H9 (cell line): ENCODE results near the gene TESPA1. TPM values are rescaled to one million over a fixed set of nuclear protein-coding genes. Genes with fewer than 3 reads are reported as not detected.

Source experiments
- DNase-seq: peaks from one replicate; pipeline ENCODE4 v3.0.0-alpha.2; 2017
- H2AFZ ChIP-seq: one replicate; pipeline ENCODE4 v1.6.1; 2013; ENCODE audit warnings: mild to moderate bottlenecking, low read length, control low read depth, moderate library complexity
- H2AK5ac ChIP-seq: 2 replicates; pipeline ENCODE4 v1.6.1; 2013; ENCODE audit warnings: low read length, control low read depth, mixed read lengths; ENCODE audit not compliant: insufficient read length
- H2BK120ac ChIP-seq: one replicate; pipeline ENCODE4 v1.6.1; 2013; ENCODE audit warnings: low read depth, mild to moderate bottlenecking, low read length, control low read depth, inconsistent platforms; ENCODE audit not compliant: poor library complexity, severe bottlenecking
- H2BK12ac ChIP-seq: 2 replicates; pipeline ENCODE4 v1.6.1; 2013; ENCODE audit warnings: low read length, control low read depth, mixed read lengths, low read depth; ENCODE audit not compliant: insufficient read length
- H2BK15ac ChIP-seq: 2 replicates; pipeline ENCODE4 v1.6.1; 2013; ENCODE audit warnings: low read depth, low read length, control low read depth
- H2BK20ac ChIP-seq: one replicate; pipeline ENCODE4 v1.6.1; 2013; ENCODE audit warnings: low read depth, mild to moderate bottlenecking, low read length, control low read depth, inconsistent platforms; ENCODE audit not compliant: poor library complexity, severe bottlenecking
- H2BK5ac ChIP-seq: 2 replicates; pipeline ENCODE4 v1.6.1; 2013; ENCODE audit warnings: low read length, control low read depth, mixed read lengths; ENCODE audit not compliant: insufficient read length
- H3K14ac ChIP-seq: 2 replicates; pipeline ENCODE4 v1.6.1; 2013; ENCODE audit warnings: low read length, control low read depth; ENCODE audit not compliant: insufficient read depth
- H3K18ac ChIP-seq: 2 replicates; pipeline ENCODE4 v1.6.1; 2013; ENCODE audit warnings: low read depth, mild to moderate bottlenecking, mixed read lengths, low read length, control low read depth; ENCODE audit not compliant: insufficient read length
- H3K23ac ChIP-seq: 2 replicates; pipeline ENCODE4 v1.6.1; 2013; ENCODE audit warnings: low read length, control low read depth, mixed read lengths, low read depth; ENCODE audit not compliant: insufficient read length
- H3K23me2 ChIP-seq: 2 replicates; pipeline ENCODE4 v1.6.1; 2013; ENCODE audit warnings: low read depth, mild to moderate bottlenecking, mixed read lengths, low read length, control low read depth; ENCODE audit not compliant: insufficient read length, poor library complexity, severe bottlenecking
- H3K27ac ChIP-seq: 2 replicates; pipeline ENCODE4 v1.5.1; 2013; ENCODE audit warnings: low read length, control low read depth, mixed read lengths, low read depth; ENCODE audit not compliant: insufficient read length
- H3K27me3 ChIP-seq: 2 replicates; pipeline ENCODE4 v1.6.1; 2013; ENCODE audit warnings: low read length, control low read depth, inconsistent platforms; ENCODE audit not compliant: insufficient read depth
- H3K4ac ChIP-seq: 2 replicates; pipeline ENCODE4 v1.6.1; 2013; ENCODE audit warnings: low read depth, mild to moderate bottlenecking, control low read depth, inconsistent platforms, low read length, moderate library complexity
- H3K4me1 ChIP-seq: 2 replicates; pipeline ENCODE4 v1.6.1; 2013; ENCODE audit warnings: low read length, control low read depth, inconsistent platforms; ENCODE audit not compliant: insufficient read depth
- H3K4me2 ChIP-seq: 2 replicates; pipeline ENCODE4 v1.6.1; 2013; ENCODE audit warnings: low read length, control low read depth, mixed read lengths; ENCODE audit not compliant: insufficient read length, insufficient read depth
- H3K56ac ChIP-seq: 2 replicates; pipeline ENCODE4 v1.6.1; 2013; ENCODE audit warnings: low read depth, mild to moderate bottlenecking, mixed read lengths, low read length, control low read depth; ENCODE audit not compliant: insufficient read length
- H3K79me1 ChIP-seq: 2 replicates; pipeline ENCODE4 v1.6.1; 2013; ENCODE audit warnings: low read depth, mild to moderate bottlenecking, moderate library complexity, low read length, control low read depth, inconsistent platforms; ENCODE audit not compliant: insufficient read depth, poor library complexity, severe bottlenecking
- H3K79me2 ChIP-seq: 2 replicates; pipeline ENCODE4 v1.6.1; 2013; ENCODE audit warnings: low read length, control low read depth, inconsistent platforms; ENCODE audit not compliant: insufficient read depth
- H3K9ac ChIP-seq: 2 replicates; pipeline ENCODE4 v1.6.1; 2013; ENCODE audit warnings: low read length, control low read depth, mixed read lengths; ENCODE audit not compliant: insufficient read length; ENCODE audit errors: extremely low read depth
- H3K9me3 ChIP-seq: one replicate; pipeline ENCODE4 v1.6.1; 2013; ENCODE audit warnings: low read depth, low read length, inconsistent platforms; ENCODE audit not compliant: control insufficient read depth
- H3T11ph ChIP-seq: one replicate; pipeline ENCODE4 v1.6.1; 2013; ENCODE audit warnings: mild to moderate bottlenecking, low read length, control low read depth, inconsistent platforms
- H4K20me1 ChIP-seq: one replicate; pipeline ENCODE4 v1.6.1; 2013; ENCODE audit not compliant: control insufficient read depth, insufficient read length, insufficient read depth
- H4K5ac ChIP-seq: 2 replicates; pipeline ENCODE4 v1.6.1; 2013; ENCODE audit warnings: low read depth, mild to moderate bottlenecking, mixed read lengths, low read length, control low read depth; ENCODE audit not compliant: insufficient read length
- H4K8ac ChIP-seq: replicated peaks from 2 replicates; pipeline ENCODE4 v1.6.1; 2013; ENCODE audit warnings: low read length, control low read depth, mixed read lengths, low read depth; ENCODE audit not compliant: insufficient read length
- H4K91ac ChIP-seq: 2 replicates; pipeline ENCODE4 v1.6.1; 2013; ENCODE audit warnings: low read depth, mild to moderate bottlenecking, moderate library complexity, mixed read lengths, low read length, control low read depth; ENCODE audit not compliant: insufficient read length
- H3K27ac Mint-ChIP-seq, 3 experiments: 2 replicates in 2 of 3; 3 replicates in 1 of 3; pipeline ENCODE4 v1.8.0; 2020 to 2021; ENCODE audit warnings: mixed read lengths in 3 of 3, mild to moderate bottlenecking in 1 of 3, moderate library complexity in 1 of 3
- H3K27me3 Mint-ChIP-seq: 2 replicates; pipeline ENCODE4 v1.8.0; 2021; ENCODE audit warnings: low read depth, mild to moderate bottlenecking, moderate library complexity, mixed read lengths
- H3K36me3 Mint-ChIP-seq, 3 experiments: 2 replicates in 2 of 3; 3 replicates in 1 of 3; pipeline ENCODE4 v1.8.0; 2020 to 2021; ENCODE audit warnings: low read depth in 3 of 3, mixed read lengths in 3 of 3; ENCODE audit not compliant: insufficient read depth in 1 of 3
- H3K4me1 Mint-ChIP-seq, 2 experiments: 2 replicates each; pipeline ENCODE4 v1.8.0; 2020; ENCODE audit warnings: mixed read lengths in 2 of 2
- H3K4me3 Mint-ChIP-seq, 2 experiments: 2 replicates in 1 of 2; 3 replicates in 1 of 2; pipeline ENCODE4 v1.8.0; 2020 to 2021; ENCODE audit warnings: mild to moderate bottlenecking in 2 of 2, mixed read lengths in 2 of 2, moderate library complexity in 1 of 2
- H3K9me3 Mint-ChIP-seq, 2 experiments: 2 replicates in 1 of 2; 3 replicates in 1 of 2; pipeline ENCODE4 v1.8.0; 2020; ENCODE audit warnings: mild to moderate bottlenecking in 2 of 2, mixed read lengths in 2 of 2, moderate library complexity in 1 of 2
- WGBS: extraction: QIAGEN DNeasy Blood & Tissue Kit; methylation state at CpG from one replicate; pipeline ENCODE4 v1.1.7; 2013; ENCODE audit warnings: missing lambda C conversion rate, low lambda C conversion rate, mixed read lengths; ENCODE audit not compliant: insufficient read length; ENCODE audit errors: extremely low coverage; 5-methylcytosine and 5-hydroxymethylcytosine counted together
- total RNA-seq: library from RNA; stranded (reverse); gene quantifications from 2 replicates; pipeline ENCODE4 v1.2.1, GENCODE V29; 2021
- TF ChIP-seq, protein P1 (sequence below): fragments of 200-600 bp; sonication (generic); conservative IDR thresholded peaks from 3 replicates; pipeline ENCODE4 v1.8.0; 2021; ENCODE audit warnings: antibody characterized with exemption, mild to moderate bottlenecking

TESPA1 gene
- total RNA-seq, 1 experiment from 2014 or later = not detected

DNA sequence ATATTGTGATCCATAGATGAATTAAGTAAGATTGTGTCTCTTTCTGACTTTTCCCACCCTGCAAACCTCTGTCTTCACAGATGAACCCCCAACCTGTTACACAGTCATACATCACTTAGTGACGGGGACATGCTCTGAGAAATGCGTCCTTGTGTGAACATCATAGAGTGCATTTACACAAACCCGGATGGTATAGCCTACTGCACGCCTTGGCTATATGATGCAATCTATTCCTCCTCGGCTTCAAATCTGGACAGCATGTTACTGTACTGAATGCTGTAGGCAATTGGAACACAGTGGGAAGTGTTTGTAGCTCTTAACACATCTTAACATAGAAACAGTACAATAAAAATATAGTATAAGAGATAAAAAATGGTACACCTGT, 7.4 kb upstream of the TESPA1 start:
- WGBS = no CpG with 5 or more reads among the region's 5 CpGs
- no peaks in the 10 kb centered on the region; a peak in 1 of 7 replicates for H3K36me3 Mint-ChIP-seq
- H2BK20ac ChIP-seq = peak overlapping the region; percentile 16
- peaks cover 9 to 10% of the 10 kb centered on the region in 2 experiments for H3K4me1 Mint-ChIP-seq
- H3K79me2 ChIP-seq = no peaks in the 10 kb centered on the region
- no peak overlapping the region for H2BK12ac ChIP-seq
- H3K79me1 ChIP-seq = no peaks in the 10 kb centered on the region
- H3K27ac Mint-ChIP-seq = no peak overlapping the region
- H3K9me3 Mint-ChIP-seq = no peaks in the 10 kb centered on the region; a peak in 1 of 5 replicates
- H3K4ac ChIP-seq = no peak overlapping the region
- no peak overlapping the region for H3K4me2 ChIP-seq
- no peaks in the 10 kb centered on the region for H4K20me1 ChIP-seq
- no peak overlapping the region for H3K23ac ChIP-seq
- no peak overlapping the region for H4K5ac ChIP-seq
- no peaks in the 10 kb centered on the region for H3K9me3 ChIP-seq
- DNase-seq = no peak
- H3T11ph ChIP-seq = no peak overlapping the region
- TF ChIP-seq, protein P1, sequence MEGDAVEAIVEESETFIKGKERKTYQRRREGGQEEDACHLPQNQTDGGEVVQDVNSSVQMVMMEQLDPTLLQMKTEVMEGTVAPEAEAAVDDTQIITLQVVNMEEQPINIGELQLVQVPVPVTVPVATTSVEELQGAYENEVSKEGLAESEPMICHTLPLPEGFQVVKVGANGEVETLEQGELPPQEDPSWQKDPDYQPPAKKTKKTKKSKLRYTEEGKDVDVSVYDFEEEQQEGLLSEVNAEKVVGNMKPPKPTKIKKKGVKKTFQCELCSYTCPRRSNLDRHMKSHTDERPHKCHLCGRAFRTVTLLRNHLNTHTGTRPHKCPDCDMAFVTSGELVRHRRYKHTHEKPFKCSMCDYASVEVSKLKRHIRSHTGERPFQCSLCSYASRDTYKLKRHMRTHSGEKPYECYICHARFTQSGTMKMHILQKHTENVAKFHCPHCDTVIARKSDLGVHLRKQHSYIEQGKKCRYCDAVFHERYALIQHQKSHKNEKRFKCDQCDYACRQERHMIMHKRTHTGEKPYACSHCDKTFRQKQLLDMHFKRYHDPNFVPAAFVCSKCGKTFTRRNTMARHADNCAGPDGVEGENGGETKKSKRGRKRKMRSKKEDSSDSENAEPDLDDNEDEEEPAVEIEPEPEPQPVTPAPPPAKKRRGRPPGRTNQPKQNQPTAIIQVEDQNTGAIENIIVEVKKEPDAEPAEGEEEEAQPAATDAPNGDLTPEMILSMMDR = no peak
- no peak overlapping the region for H4K91ac ChIP-seq
- H2BK5ac ChIP-seq = no peak overlapping the region
- no peak overlapping the region for H3K56ac ChIP-seq
- H3K14ac ChIP-seq = no peak overlapping the region
- no peak overlapping the region for H3K4me3 Mint-ChIP-seq
- no peak overlapping the region for H2AFZ ChIP-seq
- no peak overlapping the region for H3K18ac ChIP-seq
- H2BK120ac ChIP-seq = no peak overlapping the region
- H3K4me1 ChIP-seq = peaks cover 3% of the 10 kb centered on the region; the same call in 1 of the 2 replicates
- no peaks in the 10 kb centered on the region; the same call in 1 of the 2 replicates for H3K27me3 Mint-ChIP-seq
- no peaks in the 10 kb centered on the region for H3K23me2 ChIP-seq
- H3K9ac ChIP-seq = no peak overlapping the region
- H4K8ac ChIP-seq = no peak overlapping the region
- no peak overlapping the region for H2AK5ac ChIP-seq
- no peaks in the 10 kb centered on the region for H3K27me3 ChIP-seq
- H3K27ac ChIP-seq = no peak overlapping the region
- H2BK15ac ChIP-seq = no peak overlapping the region
